CD14-positive monocyte (primary cell): Measurements from ENCODE around the gene NID1. TPM values are rescaled to one million over a fixed set of nuclear protein-coding genes. Genes with fewer than 3 reads are reported as not detected.

ENCODE experiments used
- DNase-seq, 3 donors: peaks; one replicate each; pipeline ENCODE4 v3.0.0-alpha.2; 2011 to 2022
- H2AFZ ChIP-seq: 2 replicates; pipeline ENCODE4 v1.6.0; 2012; ENCODE audit warnings: mild to moderate bottlenecking, low read depth, low read length, inconsistent platforms; ENCODE audit not compliant: insufficient read depth, poor library complexity, severe bottlenecking
- H3K27ac ChIP-seq, 2 donors: 1 replicate in 1 of 2; 2 replicates in 1 of 2; pipeline ENCODE4 v1.5.1; 2012 to 2013; ENCODE audit warnings: low read length in 2 of 2, control low read depth in 1 of 2, inconsistent platforms in 1 of 2, low read depth in 1 of 2, mild to moderate bottlenecking in 1 of 2
- H3K27me3 ChIP-seq, 2 donors: one replicate each; pipeline versions ENCODE4 v1.6.0 to v1.6.1; 2011 to 2013; ENCODE audit warnings: low read length in 2 of 2; ENCODE audit not compliant: control insufficient read depth in 2 of 2, insufficient read depth in 2 of 2
- H3K36me3 ChIP-seq, 2 donors: replicated peaks in 1 of 2; 1 replicate in 1 of 2; 2 replicates in 1 of 2; pipeline versions ENCODE4 v1.5.1 to v1.6.1; 2012 to 2013; ENCODE audit warnings: low read length in 2 of 2, control low read depth in 1 of 2, inconsistent platforms in 1 of 2, mild to moderate bottlenecking in 1 of 2; ENCODE audit not compliant: insufficient read depth in 2 of 2, control insufficient read depth in 1 of 2
- H3K4me1 ChIP-seq, 2 donors: 1 replicate in 1 of 2; 2 replicates in 1 of 2; pipeline versions ENCODE4 v1.5.1 to v1.6.1; 2012 to 2013; ENCODE audit warnings: low read length in 2 of 2, control low read depth in 1 of 2, inconsistent platforms in 1 of 2, mild to moderate bottlenecking in 1 of 2, moderate library complexity in 1 of 2; ENCODE audit not compliant: insufficient read depth in 2 of 2, control insufficient read depth in 1 of 2
- H3K4me2 ChIP-seq: replicated peaks from 2 replicates; pipeline ENCODE3; 2012; ENCODE audit warnings: low read length, moderate library complexity, mild to moderate bottlenecking; ENCODE audit not compliant: poor library complexity, severe bottlenecking; ENCODE audit errors: extremely low read depth
- H3K4me3 ChIP-seq, 3 experiments: fragments of 200-600 bp in 1 of 3; sonication (generic) in 1 of 3; replicated peaks in 1 of 3; 1 replicate in 2 of 3; 2 replicates in 1 of 3; pipeline ENCODE4 v1.5.1; 2011 to 2013; ENCODE audit warnings: low read length in 3 of 3, mild to moderate bottlenecking in 3 of 3, control low read depth in 2 of 3, low read depth in 2 of 3, inconsistent platforms in 1 of 3, moderate library complexity in 1 of 3
- H3K79me2 ChIP-seq: 2 replicates; pipeline ENCODE4 v1.6.0; 2012; ENCODE audit warnings: mild to moderate bottlenecking, control low read depth, inconsistent platforms, low read length, moderate library complexity; ENCODE audit not compliant: insufficient read depth
- H3K9ac ChIP-seq: 2 replicates; pipeline ENCODE4 v1.6.0; 2017; ENCODE audit warnings: low read length, mild to moderate bottlenecking; ENCODE audit not compliant: insufficient read depth, poor library complexity, severe bottlenecking
- H3K9me3 ChIP-seq, 2 donors: replicated peaks in 1 of 2; 1 replicate in 1 of 2; 2 replicates in 1 of 2; pipeline versions ENCODE4 v1.5.1 to v1.6.1; 2012 to 2013; ENCODE audit warnings: low read length in 2 of 2, control low read depth in 1 of 2; ENCODE audit not compliant: control insufficient read depth in 1 of 2, insufficient read depth in 1 of 2
- H4K20me1 ChIP-seq: 2 replicates; pipeline ENCODE4 v1.6.0; 2012; ENCODE audit warnings: mild to moderate bottlenecking, low read length, control low read depth, moderate library complexity; ENCODE audit not compliant: insufficient read depth
- H3K27ac Mint-ChIP-seq, 7 donors: one replicate each; pipeline ENCODE4 v1.8.0; 2020; ENCODE audit warnings: mild to moderate bottlenecking in 7 of 7, mixed read lengths in 7 of 7, moderate library complexity in 6 of 7, inconsistent platforms in 2 of 7
- H3K27me3 Mint-ChIP-seq, 3 donors: one replicate each; pipeline ENCODE4 v1.8.0; 2021 to 2022; ENCODE audit warnings: low read depth in 3 of 3, mild to moderate bottlenecking in 3 of 3, mixed read lengths in 3 of 3, moderate library complexity in 3 of 3, inconsistent platforms in 1 of 3
- H3K36me3 Mint-ChIP-seq, 2 donors: one replicate each; pipeline ENCODE4 v1.8.0; 2020; ENCODE audit warnings: mixed read lengths in 2 of 2, inconsistent platforms in 1 of 2, mild to moderate bottlenecking in 1 of 2
- H3K4me1 Mint-ChIP-seq: one replicate; pipeline ENCODE4 v1.8.0; 2020; ENCODE audit warnings: mild to moderate bottlenecking, mixed read lengths
- H3K4me3 Mint-ChIP-seq, 2 donors: one replicate each; pipeline ENCODE4 v1.8.0; 2020; ENCODE audit warnings: mild to moderate bottlenecking in 2 of 2, mixed read lengths in 2 of 2, moderate library complexity in 1 of 2
- H3K9me3 Mint-ChIP-seq, 7 donors: one replicate each; pipeline ENCODE4 v1.8.0; 2020 to 2022; ENCODE audit warnings: mixed read lengths in 7 of 7, mild to moderate bottlenecking in 6 of 7, moderate library complexity in 6 of 7, inconsistent platforms in 2 of 7
- WGBS: methylation state at CpG from one replicate; pipeline ENCODE4 v1.1.5; 2013; ENCODE audit warnings: missing lambda C conversion rate; ENCODE audit not compliant: insufficient coverage; 5-methylcytosine and 5-hydroxymethylcytosine counted together
- intact Hi-C, 2 donors: fragments of 100-400 bp; cut with micrococcal nuclease; formaldehyde crosslinking; loops; one replicate each; pipeline versions ENCODE4 v1.15.0 to v1.15.1; 2023
- polyA plus RNA-seq, 3 donors: library from polyadenylated mRNA; depleted of rRNA in 1 of 3; unstranded in 2 of 3; stranded (reverse) in 1 of 3; fragments of 300-500 nt in 2 of 3; fragments of >200 nt in 1 of 3; fragmentation: Illumina TruSeq in 2 of 3; gene quantifications; 1 replicate in 2 of 3; 2 replicates in 1 of 3; pipeline ENCODE4 v1.2.3, GENCODE V29; 2012 to 2021
- TF ChIP-seq, protein P1 (sequence below): fragments of 200-600 bp; IDR thresholded peaks from one replicate; pipeline ENCODE4 v1.8.0; 2022; ENCODE audit warnings: antibody characterized with exemption, mild to moderate bottlenecking

NID1 gene
- polyA plus RNA-seq, 3 donors = 6.8 to 19.7 (median 14.4) TPM

GRCh38 chr1:236030534-236030933, 34.4 kb downstream of the NID1 start:
- no peak for DNase-seq
- Histone ChIP-seq H3K79me2 (no peaks in the 10 kb centered on the region), H3K27me3 (no peaks in the 10 kb centered on the region), H2AFZ (no peak overlapping the region), H3K4me2 (no peak overlapping the region), H3K9ac (no peak overlapping the region), H4K20me1 (no peaks in the 10 kb centered on the region), H3K36me3 (peaks cover 16 to 51% of the 10 kb centered on the region in 2 donors), H3K4me1 (peaks cover 3 to 6% of the 10 kb centered on the region in 2 donors), H3K9me3 (no peaks in the 10 kb centered on the region), H3K4me3 (no peak overlapping the region), H3K27ac (no peak overlapping the region)
- H3K27ac Mint-ChIP-seq = peak overlapping the region in 1 of 7 donors; percentile 30
- H3K36me3 Mint-ChIP-seq = peaks cover 15 to 34% of the 10 kb centered on the region in 2 donors
- no peak overlapping the region for H3K4me3 Mint-ChIP-seq
- intact Hi-C loops = no loop called here
- peaks cover 7% of the 10 kb centered on the region for H3K4me1 Mint-ChIP-seq
- TF ChIP-seq, protein P1, sequence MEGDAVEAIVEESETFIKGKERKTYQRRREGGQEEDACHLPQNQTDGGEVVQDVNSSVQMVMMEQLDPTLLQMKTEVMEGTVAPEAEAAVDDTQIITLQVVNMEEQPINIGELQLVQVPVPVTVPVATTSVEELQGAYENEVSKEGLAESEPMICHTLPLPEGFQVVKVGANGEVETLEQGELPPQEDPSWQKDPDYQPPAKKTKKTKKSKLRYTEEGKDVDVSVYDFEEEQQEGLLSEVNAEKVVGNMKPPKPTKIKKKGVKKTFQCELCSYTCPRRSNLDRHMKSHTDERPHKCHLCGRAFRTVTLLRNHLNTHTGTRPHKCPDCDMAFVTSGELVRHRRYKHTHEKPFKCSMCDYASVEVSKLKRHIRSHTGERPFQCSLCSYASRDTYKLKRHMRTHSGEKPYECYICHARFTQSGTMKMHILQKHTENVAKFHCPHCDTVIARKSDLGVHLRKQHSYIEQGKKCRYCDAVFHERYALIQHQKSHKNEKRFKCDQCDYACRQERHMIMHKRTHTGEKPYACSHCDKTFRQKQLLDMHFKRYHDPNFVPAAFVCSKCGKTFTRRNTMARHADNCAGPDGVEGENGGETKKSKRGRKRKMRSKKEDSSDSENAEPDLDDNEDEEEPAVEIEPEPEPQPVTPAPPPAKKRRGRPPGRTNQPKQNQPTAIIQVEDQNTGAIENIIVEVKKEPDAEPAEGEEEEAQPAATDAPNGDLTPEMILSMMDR = no peak
- peaks cover 0 to 1% (median 0%) of the 10 kb centered on the region in 3 donors for H3K27me3 Mint-ChIP-seq
- no peaks in the 10 kb centered on the region for H3K9me3 Mint-ChIP-seq
- no CpG with 5 or more reads among the region's 3 CpGs for WGBS

- peaks cover 7% of the 10 kb centered on the region for H3K4me1 Mint-ChIP-seq
- Histone ChIP-seq H4K20me1 (no peaks in the 10 kb centered on the region), H3K79me2 (no peaks in the 10 kb centered on the region), H2AFZ (no peak overlapping the region), H3K9me3 (no peaks in the 10 kb centered on the region), H3K36me3 (peaks cover 17 to 54% of the 10 kb centered on the region in 2 donors), H3K27me3 (no peaks in the 10 kb centered on the region), H3K27ac (no peak overlapping the region), H3K4me3 (no peak overlapping the region), H3K4me1 (peaks cover 3 to 6% of the 10 kb centered on the region in 2 donors), H3K4me2 (no peak overlapping the region), H3K9ac (no peak overlapping the region)
- WGBS = over 99% methylated on average over 19 of the region's 26 CpGs
- peaks cover 0 to 1% (median 0%) of the 10 kb centered on the region in 3 donors for H3K27me3 Mint-ChIP-seq
- DNase-seq = no peak
- no peaks in the 10 kb centered on the region for H3K9me3 Mint-ChIP-seq
- no peak overlapping the region for H3K4me3 Mint-ChIP-seq
- peak overlapping the region in 1 of 7 donors; percentile 13 for H3K27ac Mint-ChIP-seq
- H3K36me3 Mint-ChIP-seq = peaks cover 19 to 38% of the 10 kb centered on the region in 2 donors
- TF ChIP-seq, protein P1 = no peak
- intact Hi-C loops = no loop called here
Measured at GRCh38 chr1:236029428-236029940, 35.4 kb downstream of the NID1 start.
